HG02610 (cell line): ENCODE data around the gene ALDH16A1.
"Not testable (repeated sequence)": the region's sequence is repeated elsewhere in the genome, so short reads cannot be mapped to it uniquely, and the experiment has no call there.

Experiments used
- ATAC-seq: cut with Tn5 transposase; IDR thresholded peaks from one replicate; pipeline ENCODE4 v1.9.1; 2021; ENCODE audit warnings: mild to moderate bottlenecking, moderate library complexity; ENCODE audit not compliant: unreplicated experiment

ALDH16A1 gene

GRCh38 chr19:49439836-49440235 lies 13.2 kb upstream of the ALDH16A1 start:
- no peak for ATAC-seq

- ATAC-seq, result no peak
These were observed 12.4 kb upstream of the ALDH16A1 start for GRCh38 chr19:49440439-49441209.

GRCh38 chr19:49441210-49441959 lies 11.6 kb upstream of the ALDH16A1 start, which contains the start of gene SLC17A7:
TSS of gene SLC17A7 (minus strand) at chr19:49441527. CDS start at chr19:49441379, 148 bp downstream.
- ATAC-seq, result no peak

GRCh38 chr19:49441960-49442350 lies 11.1 kb upstream of the ALDH16A1 start:
- no peak for ATAC-seq

- no peak for ATAC-seq
These were observed 10.7 kb upstream of the ALDH16A1 start for GRCh38 chr19:49442354-49442753.

GRCh38 chr19:49442771-49443365 lies 10.2 kb upstream of the ALDH16A1 start:
- peak; percentile 9 for ATAC-seq

- ATAC-seq, result peak; percentile 68
These were observed 9.5 kb upstream of the ALDH16A1 start for GRCh38 chr19:49443366-49444099.

- not testable (repeated sequence) for ATAC-seq
These were observed 8.8 kb upstream of the ALDH16A1 start for GRCh38 chr19:49444100-49444700.

GRCh38 chr19:49445997-49446396 lies 7.0 kb upstream of the ALDH16A1 start:
- ATAC-seq, result no peak

- ATAC-seq, result no peak
These were observed 5.3 kb upstream of the ALDH16A1 start for GRCh38 chr19:49447485-49448431.

GRCh38 chr19:49448432-49448786 lies 4.6 kb upstream of the ALDH16A1 start:
- no peak for ATAC-seq

GRCh38 chr19:49450405-49450804 lies 2.6 kb upstream of the ALDH16A1 start:
- ATAC-seq, result no peak

- ATAC-seq, result peak; percentile 60
These were observed 1.4 kb upstream of the ALDH16A1 start, which contains the start of gene PIH1D1 for GRCh38 chr19:49451430-49452181. TSS of gene PIH1D1 (minus strand) at chr19:49451814. CDS start at chr19:49451574, 240 bp downstream.

GRCh38 chr19:49453757-49454240 lies 774 bp downstream of the ALDH16A1 start:
- ATAC-seq, result no peak

- no peak for ATAC-seq
These were observed 2.7 kb downstream of the ALDH16A1 start for GRCh38 chr19:49455773-49456172.

GRCh38 chr19:49456326-49456725 lies 3.3 kb downstream of the ALDH16A1 start:
- ATAC-seq, result no peak

- no peak for ATAC-seq
These were observed 5.5 kb downstream of the ALDH16A1 start for GRCh38 chr19:49458567-49458903.

- no peak for ATAC-seq
These were observed 6.4 kb downstream of the ALDH16A1 start for GRCh38 chr19:49459388-49459787.

- not testable (repeated sequence) for ATAC-seq
These were observed 8.1 kb downstream of the ALDH16A1 start for GRCh38 chr19:49461130-49461529.
